Measurements from ENCODE around the gene PNPLA2. TPM values are rescaled to one million over a fixed set of nuclear protein-coding genes. Genes with fewer than 3 reads are reported as not detected.

The PNPLA2 gene
- total RNA-seq, 2 experiments from 2014 or later, result 202 to 220 TPM

DNA sequence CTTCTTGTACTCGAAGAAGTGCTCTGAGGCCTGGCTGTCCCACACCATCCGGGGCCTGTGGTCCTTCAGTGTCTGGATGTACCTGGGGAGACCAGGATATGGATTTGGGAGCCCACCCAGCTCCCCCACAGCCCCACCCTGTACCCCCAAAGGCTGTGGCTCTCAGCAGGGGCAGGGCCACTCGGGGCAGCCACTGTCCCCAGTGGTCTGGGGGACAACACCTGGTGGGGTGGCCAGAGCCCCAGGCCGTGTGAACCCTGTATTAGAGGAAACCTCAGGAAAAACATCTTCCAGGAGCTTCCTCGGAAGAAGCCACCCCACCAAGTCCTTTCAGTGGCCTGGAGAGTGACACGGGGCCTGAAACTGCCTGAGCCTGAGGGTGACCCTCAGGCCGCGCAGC, 51.7 kb downstream of the PNPLA2 start:
- ATAC-seq (ENCODE audit: poor library complexity), result no peak
- Histone ChIP-seq H3K27me3 (ENCODE audit: control insufficient read depth in 1 of 2, insufficient read depth in 2 of 2, low read length in 2 of 2) (no peaks in the 10 kb centered on the region), H3K27ac (ENCODE audit: low read depth in 1 of 2, low read length in 2 of 2) (no peak overlapping the region), H3K9me3 (ENCODE audit: control insufficient read depth in 1 of 2, insufficient read depth in 1 of 2, low read length in 2 of 2) (no peaks in the 10 kb centered on the region), H3K4me3 (ENCODE audit: low read length) (no peak overlapping the region), H3K36me3 (ENCODE audit: insufficient read depth, low read length) (peaks cover 4% of the 10 kb centered on the region), H3K4me1 (ENCODE audit: insufficient read depth, low read length) (no peaks in the 10 kb centered on the region)
- Mint-ChIP-seq H3K36me3 (ENCODE audit: low read depth) (peaks cover 8% of the 10 kb centered on the region), H3K27ac (no peak overlapping the region), H3K4me1 (ENCODE audit: low read depth) (no peaks in the 10 kb centered on the region), H3K4me3 (no peak overlapping the region), H3K9me3 (no peaks in the 10 kb centered on the region), H3K27me3 (no peaks in the 10 kb centered on the region)
- POLR2A ChIA-PET, result no interaction called here
- CTCF ChIA-PET, result no interaction called here
- intact Hi-C loops (cut with DNase I, micrococcal nuclease), result no loop called here
- TF ChIP-seq, protein P1, sequence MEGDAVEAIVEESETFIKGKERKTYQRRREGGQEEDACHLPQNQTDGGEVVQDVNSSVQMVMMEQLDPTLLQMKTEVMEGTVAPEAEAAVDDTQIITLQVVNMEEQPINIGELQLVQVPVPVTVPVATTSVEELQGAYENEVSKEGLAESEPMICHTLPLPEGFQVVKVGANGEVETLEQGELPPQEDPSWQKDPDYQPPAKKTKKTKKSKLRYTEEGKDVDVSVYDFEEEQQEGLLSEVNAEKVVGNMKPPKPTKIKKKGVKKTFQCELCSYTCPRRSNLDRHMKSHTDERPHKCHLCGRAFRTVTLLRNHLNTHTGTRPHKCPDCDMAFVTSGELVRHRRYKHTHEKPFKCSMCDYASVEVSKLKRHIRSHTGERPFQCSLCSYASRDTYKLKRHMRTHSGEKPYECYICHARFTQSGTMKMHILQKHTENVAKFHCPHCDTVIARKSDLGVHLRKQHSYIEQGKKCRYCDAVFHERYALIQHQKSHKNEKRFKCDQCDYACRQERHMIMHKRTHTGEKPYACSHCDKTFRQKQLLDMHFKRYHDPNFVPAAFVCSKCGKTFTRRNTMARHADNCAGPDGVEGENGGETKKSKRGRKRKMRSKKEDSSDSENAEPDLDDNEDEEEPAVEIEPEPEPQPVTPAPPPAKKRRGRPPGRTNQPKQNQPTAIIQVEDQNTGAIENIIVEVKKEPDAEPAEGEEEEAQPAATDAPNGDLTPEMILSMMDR (IDR thresholded peaks at IDR 0.05), result no peak
- DNase-seq, result no peak

DNA sequence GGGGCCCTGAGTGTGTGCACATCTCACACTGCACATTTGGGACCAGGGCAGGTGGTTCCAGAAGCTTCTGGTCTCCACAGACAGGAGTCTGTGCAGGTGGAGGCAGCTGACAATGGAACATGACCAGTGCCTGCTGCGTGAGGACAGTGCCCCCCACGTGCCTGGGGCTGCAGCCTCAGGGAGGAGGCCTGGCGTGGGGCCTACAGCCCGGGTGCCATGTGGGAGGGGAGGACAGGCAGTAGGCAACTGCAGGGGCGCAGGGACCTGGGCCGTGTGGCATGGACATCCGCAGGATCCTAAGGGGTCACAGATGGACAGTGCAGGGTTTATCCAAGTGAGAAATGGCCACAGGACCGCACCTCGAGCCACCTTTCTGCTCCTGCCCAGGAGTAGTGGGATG, 52.8 kb downstream of the PNPLA2 start:
- Mint-ChIP-seq H3K4me1 (ENCODE audit: low read depth) (no peaks in the 10 kb centered on the region), H3K4me3 (no peak overlapping the region), H3K9me3 (no peaks in the 10 kb centered on the region), H3K27ac (no peak overlapping the region), H3K27me3 (no peaks in the 10 kb centered on the region), H3K36me3 (ENCODE audit: low read depth) (peaks cover 15% of the 10 kb centered on the region)
- Histone ChIP-seq H3K4me1 (ENCODE audit: insufficient read depth, low read length) (no peaks in the 10 kb centered on the region), H3K4me3 (ENCODE audit: low read length) (no peak overlapping the region), H3K27me3 (ENCODE audit: control insufficient read depth in 1 of 2, insufficient read depth in 2 of 2, low read length in 2 of 2) (no peaks in the 10 kb centered on the region), H3K9me3 (ENCODE audit: control insufficient read depth in 1 of 2, insufficient read depth in 1 of 2, low read length in 2 of 2) (no peaks in the 10 kb centered on the region), H3K27ac (ENCODE audit: low read depth in 1 of 2, low read length in 2 of 2) (no peak overlapping the region), H3K36me3 (ENCODE audit: insufficient read depth, low read length) (peaks cover 6% of the 10 kb centered on the region)
- CTCF ChIA-PET, result no interaction called here
- intact Hi-C loops (cut with DNase I, micrococcal nuclease), result no loop called here
- TF ChIP-seq, protein P1 (IDR thresholded peaks at IDR 0.05), result no peak
- no peak for ATAC-seq (ENCODE audit: poor library complexity)
- no peak for DNase-seq
- POLR2A ChIA-PET, result no interaction called here

DNA sequence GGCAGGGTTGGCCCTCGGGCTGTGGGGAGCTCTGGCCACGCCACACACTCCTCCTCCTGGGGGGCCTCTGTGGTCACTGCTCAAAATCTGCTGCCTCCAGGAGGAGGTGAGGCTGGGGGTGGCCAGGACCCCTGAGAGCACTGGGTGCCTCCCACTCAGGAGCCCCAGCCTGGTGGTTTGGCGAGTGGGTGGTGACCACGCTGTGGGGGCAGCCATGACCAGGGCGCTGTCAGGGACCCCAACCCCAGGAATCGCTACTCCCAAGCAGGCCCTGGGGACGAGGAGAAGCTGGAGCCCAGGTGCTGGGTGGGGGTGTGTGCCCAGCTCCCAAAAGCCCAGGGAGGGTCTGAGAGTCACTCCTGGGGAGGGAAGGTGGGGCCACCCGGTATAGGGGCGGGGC, 54.1 kb downstream of the PNPLA2 start:
- H3K27me3 Mint-ChIP-seq, result no peaks in the 10 kb centered on the region
- no peak for ATAC-seq (ENCODE audit: poor library complexity)

More for the DNA sequence above, 54.1 kb downstream of the PNPLA2 start:
- intact Hi-C loops (cut with DNase I, micrococcal nuclease), result no loop called here
- no peak for DNase-seq
- ChIA-PET POLR2A (no interaction called here), CTCF (no interaction called here)
- Mint-ChIP-seq H3K4me3 (no peak overlapping the region), H3K9me3 (no peaks in the 10 kb centered on the region), H3K36me3 (ENCODE audit: low read depth) (peaks cover 15% of the 10 kb centered on the region), H3K4me1 (ENCODE audit: low read depth) (no peaks in the 10 kb centered on the region), H3K27ac (no peak overlapping the region)
- H3K36me3 ChIP-seq (ENCODE audit: insufficient read depth, low read length), result peaks cover 10% of the 10 kb centered on the region
- no peaks in the 10 kb centered on the region for H3K4me1 ChIP-seq (ENCODE audit: insufficient read depth, low read length)
- H3K4me3 ChIP-seq (ENCODE audit: low read length), result no peak overlapping the region
- no peak overlapping the region for H3K27ac ChIP-seq (ENCODE audit: low read depth in 1 of 2, low read length in 2 of 2)
- no peaks in the 10 kb centered on the region for H3K27me3 ChIP-seq (ENCODE audit: control insufficient read depth in 1 of 2, insufficient read depth in 2 of 2, low read length in 2 of 2)
- TF ChIP-seq, protein P1 (IDR thresholded peaks at IDR 0.05), result no peak
- no peaks in the 10 kb centered on the region for H3K9me3 ChIP-seq (ENCODE audit: control insufficient read depth in 1 of 2, insufficient read depth in 1 of 2, low read length in 2 of 2)
